OCI-LY3 (cell line): ENCODE measurements around the gene MAPKAPK3.

Experiments
- H2AFZ ChIP-seq: fragments of 200-600, 300-600 bp; shearing (Covaris generic); 2 replicates; pipeline ENCODE4 v1.6.0; 2014; ENCODE audit warnings: antibody characterized with exemption, low read depth, low read length
- H3K27ac ChIP-seq: fragments of 200-600, 300-600 bp; sonication (generic); 2 replicates; pipeline ENCODE4 v1.5.1; 2014; ENCODE audit warnings: mild to moderate bottlenecking, low read length, moderate library complexity, mixed read lengths
- H3K27me3 ChIP-seq: fragments of 200-600, 300-600 bp; sonication (generic); 2 replicates; pipeline ENCODE4 v1.6.1; 2014; ENCODE audit warnings: low read depth, low read length, mixed read lengths
- H3K36me3 ChIP-seq: fragments of 200-600, 300-600 bp; sonication (generic); replicated peaks from 2 replicates; pipeline ENCODE3; 2014; ENCODE audit warnings: low read depth, low read length, mixed read lengths
- H3K4me1 ChIP-seq: fragments of 300-600, 200-600 bp; sonication (generic); 2 replicates; pipeline ENCODE4 v1.6.1; 2014; ENCODE audit warnings: low read length, mixed read lengths
- H3K4me2 ChIP-seq: fragments of 200-600, 300-600 bp; sonication (generic); 2 replicates; pipeline ENCODE4 v1.6.1; 2014; ENCODE audit warnings: low read length, mixed read lengths
- H3K4me3 ChIP-seq: fragments of 300-600, 200-600 bp; sonication (generic); 2 replicates; pipeline ENCODE4 v1.5.1; 2014; ENCODE audit warnings: antibody characterized with exemption, mild to moderate bottlenecking, low read length, moderate library complexity
- H3K79me2 ChIP-seq: fragments of 300-600, 200-600 bp; shearing (Covaris generic); 2 replicates; pipeline ENCODE4 v1.6.1; 2014; ENCODE audit warnings: mild to moderate bottlenecking, low read length, mixed read lengths
- H3K9ac ChIP-seq: fragments of 300-600, 200-600 bp; shearing (Covaris generic); 2 replicates; pipeline ENCODE4 v1.6.0; 2014; ENCODE audit warnings: mild to moderate bottlenecking, low read length, moderate library complexity
- H3K9me3 ChIP-seq: fragments of 200-600, 300-600 bp; shearing (Covaris generic); 2 replicates; pipeline ENCODE4 v1.6.1; 2014; ENCODE audit warnings: low read length, mixed read lengths; ENCODE audit not compliant: insufficient read depth
- H4K20me1 ChIP-seq: fragments of 200-600, 300-600 bp; sonication (generic); 2 replicates; pipeline ENCODE4 v1.6.1; 2016; ENCODE audit warnings: low read length, mixed read lengths; ENCODE audit not compliant: insufficient read depth
- EZH2phosphoT487 ChIP-seq: fragments of 200-600 bp; shearing (Covaris generic); IDR thresholded peaks from 2 replicates; pipeline ENCODE4 v1.6.1; 2018; ENCODE audit warnings: antibody characterized with exemption, mixed run types, low read depth
- TF ChIP-seq, protein P1 (sequence below): fragments of 200-600, 300-600 bp; sonication (generic); IDR thresholded peaks from 2 replicates; pipeline ENCODE4 v1.5.1; 2014; ENCODE audit warnings: antibody characterized with exemption, low read length, low read depth

The MAPKAPK3 gene

DNA sequence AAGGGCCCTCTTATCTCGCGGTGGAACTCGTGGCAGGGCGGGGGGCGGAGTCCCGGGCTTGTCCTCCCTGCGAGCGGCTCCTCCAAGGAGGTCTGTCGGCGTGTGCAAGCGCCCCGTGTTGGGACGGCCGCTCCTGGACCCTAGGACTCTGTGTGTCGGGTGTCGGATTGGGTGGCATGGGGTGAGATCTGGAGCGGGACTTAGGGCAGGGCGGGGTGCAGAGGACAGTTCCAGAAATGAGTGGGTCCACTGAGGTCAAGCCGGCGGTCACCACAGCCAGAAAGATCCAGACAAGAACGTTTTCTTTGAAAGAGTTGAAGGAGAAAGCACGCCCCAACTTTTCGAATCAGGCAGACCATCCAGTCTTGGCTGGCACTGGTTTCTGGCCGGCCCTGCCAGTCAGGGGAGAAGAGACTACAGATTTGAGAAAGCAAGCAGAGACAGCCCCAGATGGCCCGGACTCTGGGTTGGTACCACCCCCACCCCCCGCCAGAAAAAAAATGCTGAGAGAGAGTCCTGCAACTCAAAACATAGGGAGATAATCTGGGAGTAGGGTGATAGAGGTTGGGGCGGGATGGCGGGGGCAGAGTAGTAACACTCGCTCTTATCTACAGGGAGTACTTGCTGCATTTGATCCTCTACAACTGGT lies 4.6 kb upstream of the MAPKAPK3 start:
- H3K4me1 ChIP-seq, result peaks cover 21% of the 10 kb centered on the region
- H2AFZ ChIP-seq, result peak overlapping the region; percentile 67
- peaks cover 19% of the 10 kb centered on the region for H3K27me3 ChIP-seq
- peak overlapping the region; percentile 91 for H3K4me2 ChIP-seq
- H3K9ac ChIP-seq, result peak overlapping the region; percentile 73
- peaks cover 2% of the 10 kb centered on the region for H3K79me2 ChIP-seq
- TF ChIP-seq, protein P1, sequence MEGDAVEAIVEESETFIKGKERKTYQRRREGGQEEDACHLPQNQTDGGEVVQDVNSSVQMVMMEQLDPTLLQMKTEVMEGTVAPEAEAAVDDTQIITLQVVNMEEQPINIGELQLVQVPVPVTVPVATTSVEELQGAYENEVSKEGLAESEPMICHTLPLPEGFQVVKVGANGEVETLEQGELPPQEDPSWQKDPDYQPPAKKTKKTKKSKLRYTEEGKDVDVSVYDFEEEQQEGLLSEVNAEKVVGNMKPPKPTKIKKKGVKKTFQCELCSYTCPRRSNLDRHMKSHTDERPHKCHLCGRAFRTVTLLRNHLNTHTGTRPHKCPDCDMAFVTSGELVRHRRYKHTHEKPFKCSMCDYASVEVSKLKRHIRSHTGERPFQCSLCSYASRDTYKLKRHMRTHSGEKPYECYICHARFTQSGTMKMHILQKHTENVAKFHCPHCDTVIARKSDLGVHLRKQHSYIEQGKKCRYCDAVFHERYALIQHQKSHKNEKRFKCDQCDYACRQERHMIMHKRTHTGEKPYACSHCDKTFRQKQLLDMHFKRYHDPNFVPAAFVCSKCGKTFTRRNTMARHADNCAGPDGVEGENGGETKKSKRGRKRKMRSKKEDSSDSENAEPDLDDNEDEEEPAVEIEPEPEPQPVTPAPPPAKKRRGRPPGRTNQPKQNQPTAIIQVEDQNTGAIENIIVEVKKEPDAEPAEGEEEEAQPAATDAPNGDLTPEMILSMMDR, result no peak
- TF ChIP-seq EZH2phosphoT487, result no peak
- H3K4me3 ChIP-seq, result peak overlapping the region; percentile 81
- no peaks in the 10 kb centered on the region for H3K36me3 ChIP-seq
- H4K20me1 ChIP-seq, result no peaks in the 10 kb centered on the region
- no peaks in the 10 kb centered on the region for H3K9me3 ChIP-seq
- H3K27ac ChIP-seq, result no peak overlapping the region

DNA sequence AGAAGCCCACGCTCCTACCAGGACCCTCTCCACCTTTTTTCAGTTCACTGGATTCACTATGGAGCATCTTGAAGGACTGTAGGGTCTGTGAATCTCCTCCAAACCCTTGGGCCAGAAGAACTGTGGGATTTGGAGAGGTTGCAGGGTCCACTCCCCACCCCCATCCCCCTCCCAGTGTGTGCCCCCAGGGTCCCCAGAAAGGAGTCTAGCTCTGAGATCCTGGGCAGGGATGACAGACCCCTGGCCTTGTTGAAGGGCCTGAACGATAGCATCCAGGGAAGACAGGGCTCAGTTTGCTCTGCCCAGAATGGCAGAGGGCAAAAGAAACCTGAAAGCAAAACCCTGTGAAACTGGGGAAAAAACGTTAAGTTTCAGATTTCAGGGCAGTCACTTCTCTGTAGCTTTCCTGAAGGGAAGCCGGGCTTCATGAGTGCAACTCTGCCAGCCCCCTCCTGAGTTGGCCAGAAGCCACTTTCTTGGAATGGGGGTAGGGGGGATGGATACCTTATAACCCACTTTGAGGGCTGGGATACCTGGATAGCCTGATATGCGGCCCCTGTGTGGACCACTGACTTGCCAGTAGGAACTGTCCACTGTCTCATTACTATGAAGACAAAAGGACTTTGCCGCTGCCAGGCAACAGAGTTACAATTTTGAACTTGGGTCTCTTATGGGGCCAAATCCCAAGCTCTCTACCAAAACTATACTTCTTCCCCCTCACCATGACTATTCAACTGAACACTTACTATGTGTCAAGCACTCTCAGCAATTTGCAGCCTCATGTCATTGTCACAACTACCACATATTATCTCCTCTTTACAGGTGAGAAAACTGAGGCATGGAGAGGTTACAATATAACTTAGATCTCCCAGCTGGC lies 3.7 kb upstream of the MAPKAPK3 start:
- peaks cover 27% of the 10 kb centered on the region for H3K4me1 ChIP-seq
- H4K20me1 ChIP-seq, result no peaks in the 10 kb centered on the region
- H3K9me3 ChIP-seq, result no peaks in the 10 kb centered on the region
- no peak overlapping the region for H3K9ac ChIP-seq
- H3K79me2 ChIP-seq, result peaks cover 11% of the 10 kb centered on the region
- H3K4me3 ChIP-seq, result no peak overlapping the region
- H2AFZ ChIP-seq, result no peak overlapping the region
- TF ChIP-seq EZH2phosphoT487, result no peak
- TF ChIP-seq, protein P1, result no peak
- H3K36me3 ChIP-seq, result no peaks in the 10 kb centered on the region
- no peak overlapping the region for H3K4me2 ChIP-seq
- peaks cover 19% of the 10 kb centered on the region for H3K27me3 ChIP-seq
- H3K27ac ChIP-seq, result no peak overlapping the region

DNA sequence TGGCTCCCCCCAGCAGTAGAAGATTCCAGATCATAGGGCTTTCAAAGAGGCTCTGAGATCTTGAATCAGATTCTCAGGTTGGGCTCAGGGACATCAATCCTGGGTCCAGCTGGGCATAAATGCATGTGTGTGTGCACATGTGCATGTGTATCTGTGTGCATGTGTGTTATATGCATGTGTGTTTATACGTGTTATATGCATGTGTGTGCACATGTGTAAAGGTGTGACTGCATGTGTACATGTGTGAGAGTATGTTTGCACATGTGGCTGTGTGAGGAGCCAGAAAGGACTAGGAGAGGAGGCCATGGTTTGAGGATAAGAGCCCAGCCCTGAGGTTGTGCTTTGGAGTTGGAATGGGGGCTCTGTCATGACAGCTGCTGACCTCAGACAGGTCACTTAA lies 1.8 kb upstream of the MAPKAPK3 start:
- no peak overlapping the region for H3K4me3 ChIP-seq
- no peak overlapping the region for H3K27ac ChIP-seq
- peaks cover 29% of the 10 kb centered on the region for H3K4me1 ChIP-seq
- no peaks in the 10 kb centered on the region for H3K9me3 ChIP-seq
- H3K9ac ChIP-seq, result no peak overlapping the region
- H3K4me2 ChIP-seq, result no peak overlapping the region
- TF ChIP-seq, protein P1, result no peak
- no peak for TF ChIP-seq EZH2phosphoT487
- H3K36me3 ChIP-seq, result peaks cover 4% of the 10 kb centered on the region
- H3K79me2 ChIP-seq, result peaks cover 26% of the 10 kb centered on the region
- H4K20me1 ChIP-seq, result no peaks in the 10 kb centered on the region
- H2AFZ ChIP-seq, result no peak overlapping the region
- H3K27me3 ChIP-seq, result peaks cover 19% of the 10 kb centered on the region

DNA sequence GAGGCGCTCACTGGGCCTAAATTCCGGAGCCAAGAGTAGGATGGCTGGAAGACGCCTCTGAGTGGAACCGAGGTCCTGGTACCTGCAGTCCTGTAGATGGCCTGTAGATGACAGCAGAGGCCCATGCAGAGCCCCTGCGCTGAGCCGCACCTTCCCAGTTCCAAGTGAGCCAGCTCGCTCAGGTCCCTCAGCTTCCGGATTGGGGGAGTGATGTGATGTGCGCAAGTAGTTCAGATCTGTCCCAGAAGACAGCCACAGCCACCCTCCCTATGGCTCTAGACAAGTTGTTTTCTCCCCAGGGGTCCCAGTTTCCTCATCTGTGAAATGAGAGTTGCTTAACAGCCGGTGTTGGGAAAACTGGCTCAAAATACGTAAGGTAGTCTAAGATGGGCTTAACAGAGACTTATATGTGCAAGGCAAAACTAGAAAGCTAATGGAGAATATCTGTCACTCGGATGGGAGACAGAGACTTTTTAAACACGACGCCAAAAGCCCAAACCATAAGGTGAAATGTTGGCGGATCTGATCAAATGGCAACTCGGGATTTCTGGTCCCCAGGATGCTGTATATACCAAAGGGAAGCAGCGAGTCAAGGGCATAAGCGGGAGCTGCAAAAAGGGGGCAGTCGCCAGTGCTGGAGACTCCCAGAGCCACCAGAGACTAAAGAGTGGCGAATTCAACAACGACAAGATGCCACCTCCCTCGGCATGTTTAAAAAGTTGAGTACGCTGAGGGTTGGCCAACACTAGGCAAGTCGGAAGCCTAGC lies 765 bp upstream of the MAPKAPK3 start:
- no peak for TF ChIP-seq EZH2phosphoT487
- TF ChIP-seq, protein P1, result peak; percentile 99
- Histone ChIP-seq H3K79me2 (peaks cover 29% of the 10 kb centered on the region), H4K20me1 (no peaks in the 10 kb centered on the region), H3K4me3 (peak overlapping the region; percentile 83), H2AFZ (peak overlapping the region; percentile 75; the same call in 1 of the 2 replicates), H3K9me3 (no peaks in the 10 kb centered on the region), H3K36me3 (peaks cover 4% of the 10 kb centered on the region), H3K4me2 (peak overlapping the region; percentile 98), H3K4me1 (peaks cover 22% of the 10 kb centered on the region), H3K27me3 (peaks cover 15% of the 10 kb centered on the region), H3K27ac (peak overlapping the region; percentile 22), H3K9ac (peak overlapping the region; percentile 50)
